H9 (cell line): Measurements from ENCODE around the gene ZNF37A. TPM values are rescaled to one million over a fixed set of nuclear protein-coding genes. Genes with fewer than 3 reads are reported as not detected.

ENCODE experiments used
- DNase-seq: peaks from one replicate; pipeline ENCODE4 v3.0.0-alpha.2; 2017
- H2AFZ ChIP-seq: one replicate; pipeline ENCODE4 v1.6.1; 2013; ENCODE audit warnings: mild to moderate bottlenecking, low read length, control low read depth, moderate library complexity
- H2AK5ac ChIP-seq: 2 replicates; pipeline ENCODE4 v1.6.1; 2013; ENCODE audit warnings: low read length, control low read depth, mixed read lengths; ENCODE audit not compliant: insufficient read length
- H2BK120ac ChIP-seq: one replicate; pipeline ENCODE4 v1.6.1; 2013; ENCODE audit warnings: low read depth, mild to moderate bottlenecking, low read length, control low read depth, inconsistent platforms; ENCODE audit not compliant: poor library complexity, severe bottlenecking
- H2BK12ac ChIP-seq: 2 replicates; pipeline ENCODE4 v1.6.1; 2013; ENCODE audit warnings: low read length, control low read depth, mixed read lengths, low read depth; ENCODE audit not compliant: insufficient read length
- H2BK15ac ChIP-seq: 2 replicates; pipeline ENCODE4 v1.6.1; 2013; ENCODE audit warnings: low read depth, low read length, control low read depth
- H2BK20ac ChIP-seq: one replicate; pipeline ENCODE4 v1.6.1; 2013; ENCODE audit warnings: low read depth, mild to moderate bottlenecking, low read length, control low read depth, inconsistent platforms; ENCODE audit not compliant: poor library complexity, severe bottlenecking
- H2BK5ac ChIP-seq: 2 replicates; pipeline ENCODE4 v1.6.1; 2013; ENCODE audit warnings: low read length, control low read depth, mixed read lengths; ENCODE audit not compliant: insufficient read length
- H3K14ac ChIP-seq: 2 replicates; pipeline ENCODE4 v1.6.1; 2013; ENCODE audit warnings: low read length, control low read depth; ENCODE audit not compliant: insufficient read depth
- H3K18ac ChIP-seq: 2 replicates; pipeline ENCODE4 v1.6.1; 2013; ENCODE audit warnings: low read depth, mild to moderate bottlenecking, mixed read lengths, low read length, control low read depth; ENCODE audit not compliant: insufficient read length
- H3K23ac ChIP-seq: 2 replicates; pipeline ENCODE4 v1.6.1; 2013; ENCODE audit warnings: low read length, control low read depth, mixed read lengths, low read depth; ENCODE audit not compliant: insufficient read length
- H3K23me2 ChIP-seq: 2 replicates; pipeline ENCODE4 v1.6.1; 2013; ENCODE audit warnings: low read depth, mild to moderate bottlenecking, mixed read lengths, low read length, control low read depth; ENCODE audit not compliant: insufficient read length, poor library complexity, severe bottlenecking
- H3K27ac ChIP-seq: 2 replicates; pipeline ENCODE4 v1.5.1; 2013; ENCODE audit warnings: low read length, control low read depth, mixed read lengths, low read depth; ENCODE audit not compliant: insufficient read length
- H3K27me3 ChIP-seq: 2 replicates; pipeline ENCODE4 v1.6.1; 2013; ENCODE audit warnings: low read length, control low read depth, inconsistent platforms; ENCODE audit not compliant: insufficient read depth
- H3K4ac ChIP-seq: 2 replicates; pipeline ENCODE4 v1.6.1; 2013; ENCODE audit warnings: low read depth, mild to moderate bottlenecking, control low read depth, inconsistent platforms, low read length, moderate library complexity
- H3K4me1 ChIP-seq: 2 replicates; pipeline ENCODE4 v1.6.1; 2013; ENCODE audit warnings: low read length, control low read depth, inconsistent platforms; ENCODE audit not compliant: insufficient read depth
- H3K4me2 ChIP-seq: 2 replicates; pipeline ENCODE4 v1.6.1; 2013; ENCODE audit warnings: low read length, control low read depth, mixed read lengths; ENCODE audit not compliant: insufficient read length, insufficient read depth
- H3K56ac ChIP-seq: 2 replicates; pipeline ENCODE4 v1.6.1; 2013; ENCODE audit warnings: low read depth, mild to moderate bottlenecking, mixed read lengths, low read length, control low read depth; ENCODE audit not compliant: insufficient read length
- H3K79me1 ChIP-seq: 2 replicates; pipeline ENCODE4 v1.6.1; 2013; ENCODE audit warnings: low read depth, mild to moderate bottlenecking, moderate library complexity, low read length, control low read depth, inconsistent platforms; ENCODE audit not compliant: insufficient read depth, poor library complexity, severe bottlenecking
- H3K79me2 ChIP-seq: 2 replicates; pipeline ENCODE4 v1.6.1; 2013; ENCODE audit warnings: low read length, control low read depth, inconsistent platforms; ENCODE audit not compliant: insufficient read depth
- H3K9ac ChIP-seq: 2 replicates; pipeline ENCODE4 v1.6.1; 2013; ENCODE audit warnings: low read length, control low read depth, mixed read lengths; ENCODE audit not compliant: insufficient read length; ENCODE audit errors: extremely low read depth
- H3K9me3 ChIP-seq: one replicate; pipeline ENCODE4 v1.6.1; 2013; ENCODE audit warnings: low read depth, low read length, inconsistent platforms; ENCODE audit not compliant: control insufficient read depth
- H3T11ph ChIP-seq: one replicate; pipeline ENCODE4 v1.6.1; 2013; ENCODE audit warnings: mild to moderate bottlenecking, low read length, control low read depth, inconsistent platforms
- H4K20me1 ChIP-seq: one replicate; pipeline ENCODE4 v1.6.1; 2013; ENCODE audit not compliant: control insufficient read depth, insufficient read length, insufficient read depth
- H4K5ac ChIP-seq: 2 replicates; pipeline ENCODE4 v1.6.1; 2013; ENCODE audit warnings: low read depth, mild to moderate bottlenecking, mixed read lengths, low read length, control low read depth; ENCODE audit not compliant: insufficient read length
- H4K8ac ChIP-seq: replicated peaks from 2 replicates; pipeline ENCODE4 v1.6.1; 2013; ENCODE audit warnings: low read length, control low read depth, mixed read lengths, low read depth; ENCODE audit not compliant: insufficient read length
- H4K91ac ChIP-seq: 2 replicates; pipeline ENCODE4 v1.6.1; 2013; ENCODE audit warnings: low read depth, mild to moderate bottlenecking, moderate library complexity, mixed read lengths, low read length, control low read depth; ENCODE audit not compliant: insufficient read length
- H3K27ac Mint-ChIP-seq, 3 experiments: 2 replicates in 2 of 3; 3 replicates in 1 of 3; pipeline ENCODE4 v1.8.0; 2020 to 2021; ENCODE audit warnings: mixed read lengths in 3 of 3, mild to moderate bottlenecking in 1 of 3, moderate library complexity in 1 of 3
- H3K27me3 Mint-ChIP-seq: 2 replicates; pipeline ENCODE4 v1.8.0; 2021; ENCODE audit warnings: low read depth, mild to moderate bottlenecking, moderate library complexity, mixed read lengths
- H3K36me3 Mint-ChIP-seq, 3 experiments: 2 replicates in 2 of 3; 3 replicates in 1 of 3; pipeline ENCODE4 v1.8.0; 2020 to 2021; ENCODE audit warnings: low read depth in 3 of 3, mixed read lengths in 3 of 3; ENCODE audit not compliant: insufficient read depth in 1 of 3
- H3K4me1 Mint-ChIP-seq, 2 experiments: 2 replicates each; pipeline ENCODE4 v1.8.0; 2020; ENCODE audit warnings: mixed read lengths in 2 of 2
- H3K4me3 Mint-ChIP-seq, 2 experiments: 2 replicates in 1 of 2; 3 replicates in 1 of 2; pipeline ENCODE4 v1.8.0; 2020 to 2021; ENCODE audit warnings: mild to moderate bottlenecking in 2 of 2, mixed read lengths in 2 of 2, moderate library complexity in 1 of 2
- H3K9me3 Mint-ChIP-seq, 2 experiments: 2 replicates in 1 of 2; 3 replicates in 1 of 2; pipeline ENCODE4 v1.8.0; 2020; ENCODE audit warnings: mild to moderate bottlenecking in 2 of 2, mixed read lengths in 2 of 2, moderate library complexity in 1 of 2
- WGBS: extraction: QIAGEN DNeasy Blood & Tissue Kit; methylation state at CpG from one replicate; pipeline ENCODE4 v1.1.7; 2013; ENCODE audit warnings: missing lambda C conversion rate, low lambda C conversion rate, mixed read lengths; ENCODE audit not compliant: insufficient read length; ENCODE audit errors: extremely low coverage; 5-methylcytosine and 5-hydroxymethylcytosine counted together
- total RNA-seq: library from RNA; stranded (reverse); gene quantifications from 2 replicates; pipeline ENCODE4 v1.2.1, GENCODE V29; 2021
- TF ChIP-seq, protein P1 (sequence below): fragments of 200-600 bp; sonication (generic); conservative IDR thresholded peaks from 3 replicates; pipeline ENCODE4 v1.8.0; 2021; ENCODE audit warnings: antibody characterized with exemption, mild to moderate bottlenecking

ZNF37A gene
- total RNA-seq, 1 experiment from 2014 or later, result 9.5 TPM

DNA sequence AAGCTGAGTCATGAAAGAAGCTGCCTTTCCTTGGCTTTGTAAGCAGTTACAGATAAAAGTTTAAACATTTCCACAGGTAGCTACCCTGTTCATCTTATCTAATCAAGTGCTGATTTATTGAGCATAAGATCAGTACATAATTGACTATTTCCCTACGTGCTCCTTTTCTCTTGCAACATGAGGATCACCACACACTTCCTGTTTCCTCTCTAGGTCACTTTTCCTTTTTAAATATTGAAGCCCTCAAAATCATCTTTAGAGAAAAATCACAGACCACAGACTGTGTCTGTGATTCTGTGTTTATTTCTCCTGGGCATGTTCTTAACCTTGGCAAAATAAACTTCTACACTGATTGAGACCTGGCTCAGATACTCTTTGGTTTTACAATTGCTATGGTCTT is 69.5 kb downstream of the ZNF37A start:
- H4K20me1 ChIP-seq, result no peaks in the 10 kb centered on the region
- H3K4ac ChIP-seq, result no peak overlapping the region
- no peak overlapping the region for H3K14ac ChIP-seq
- no peak overlapping the region for H4K8ac ChIP-seq
- H2BK5ac ChIP-seq, result no peak overlapping the region
- no CpG with 5 or more reads among the region's 1 CpG for WGBS
- no peak overlapping the region for H3T11ph ChIP-seq
- no peak for DNase-seq
- no peaks in the 10 kb centered on the region for H3K4me1 ChIP-seq
- H3K4me2 ChIP-seq, result no peak overlapping the region
- H3K23ac ChIP-seq, result no peak overlapping the region
- H3K9me3 ChIP-seq, result peaks cover 78% of the 10 kb centered on the region
- no peak overlapping the region for H2BK12ac ChIP-seq
- no peak overlapping the region for H3K9ac ChIP-seq
- H3K79me1 ChIP-seq, result no peaks in the 10 kb centered on the region
- peaks cover 3% of the 10 kb centered on the region; the same call in 1 of the 2 replicates for H3K27me3 Mint-ChIP-seq
- H3K27ac Mint-ChIP-seq, result no peak overlapping the region
- no peak overlapping the region for H2AFZ ChIP-seq
- H4K91ac ChIP-seq, result no peak overlapping the region
- H2BK120ac ChIP-seq, result no peak overlapping the region
- no peaks in the 10 kb centered on the region for H3K79me2 ChIP-seq
- TF ChIP-seq, protein P1, sequence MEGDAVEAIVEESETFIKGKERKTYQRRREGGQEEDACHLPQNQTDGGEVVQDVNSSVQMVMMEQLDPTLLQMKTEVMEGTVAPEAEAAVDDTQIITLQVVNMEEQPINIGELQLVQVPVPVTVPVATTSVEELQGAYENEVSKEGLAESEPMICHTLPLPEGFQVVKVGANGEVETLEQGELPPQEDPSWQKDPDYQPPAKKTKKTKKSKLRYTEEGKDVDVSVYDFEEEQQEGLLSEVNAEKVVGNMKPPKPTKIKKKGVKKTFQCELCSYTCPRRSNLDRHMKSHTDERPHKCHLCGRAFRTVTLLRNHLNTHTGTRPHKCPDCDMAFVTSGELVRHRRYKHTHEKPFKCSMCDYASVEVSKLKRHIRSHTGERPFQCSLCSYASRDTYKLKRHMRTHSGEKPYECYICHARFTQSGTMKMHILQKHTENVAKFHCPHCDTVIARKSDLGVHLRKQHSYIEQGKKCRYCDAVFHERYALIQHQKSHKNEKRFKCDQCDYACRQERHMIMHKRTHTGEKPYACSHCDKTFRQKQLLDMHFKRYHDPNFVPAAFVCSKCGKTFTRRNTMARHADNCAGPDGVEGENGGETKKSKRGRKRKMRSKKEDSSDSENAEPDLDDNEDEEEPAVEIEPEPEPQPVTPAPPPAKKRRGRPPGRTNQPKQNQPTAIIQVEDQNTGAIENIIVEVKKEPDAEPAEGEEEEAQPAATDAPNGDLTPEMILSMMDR, result no peak
- no peak overlapping the region for H2BK20ac ChIP-seq
- no peak overlapping the region for H3K27ac ChIP-seq
- H2AK5ac ChIP-seq, result no peak overlapping the region
- no peak overlapping the region for H3K18ac ChIP-seq
- no peaks in the 10 kb centered on the region for H3K27me3 ChIP-seq
- no peak overlapping the region for H4K5ac ChIP-seq
- H2BK15ac ChIP-seq, result no peak overlapping the region
- no peak overlapping the region for H3K4me3 Mint-ChIP-seq
- peaks cover 5 to 22% (median 12%) of the 10 kb centered on the region in 3 experiments for H3K36me3 Mint-ChIP-seq
- H3K23me2 ChIP-seq, result no peaks in the 10 kb centered on the region
- no peaks in the 10 kb centered on the region for H3K4me1 Mint-ChIP-seq
- peaks cover 93 to 94% of the 10 kb centered on the region in 2 experiments for H3K9me3 Mint-ChIP-seq
- no peak overlapping the region for H3K56ac ChIP-seq
